ENCODE data around the gene NFIB. TPM values are rescaled to one million over a fixed set of nuclear protein-coding genes. Genes with fewer than 3 reads are reported as not detected.
A peak's percentile ranks its signal among the peaks of the same experiment; 100 is the strongest.

NFIB gene
- total RNA-seq, 2 donors from 2014 or later, result 131 to 165 TPM

GRCh38 chr9:14304259-14304658 lies 9.7 kb downstream of the NFIB start:
- no peak for DNase-seq (ENCODE audit: low spot score)
- peak overlapping the region in 1 of 2 donors; percentile 20 for H3K27ac ChIP-seq
- H3K27me3 ChIP-seq (replicated peaks; ENCODE audit: insufficient read depth), result no peaks in the 10 kb centered on the region
- no peaks in the 10 kb centered on the region for H3K9me3 ChIP-seq
- H3K4me3 ChIP-seq, result no peak overlapping the region
- WGBS, result 54% methylated on average over 3 of the region's 3 CpGs
- H3K4me1 ChIP-seq (replicated peaks), result no peaks in the 10 kb centered on the region
- no peaks in the 10 kb centered on the region for H3K36me3 ChIP-seq
- intact Hi-C loops (cut with DNase I), result no loop called here
- no peak for TF ChIP-seq POLR2A (IDR thresholded peaks at IDR 0.05)
- TF ChIP-seq POLR2AphosphoS5 (IDR thresholded peaks at IDR 0.05), result peak; percentile 45

- no peaks in the 10 kb centered on the region for H3K9me3 ChIP-seq
- no peaks in the 10 kb centered on the region for H3K27me3 ChIP-seq (replicated peaks; ENCODE audit: insufficient read depth)
- no peak for TF ChIP-seq POLR2A (IDR thresholded peaks at IDR 0.05)
- no peak for TF ChIP-seq POLR2AphosphoS5 (IDR thresholded peaks at IDR 0.05)
- TF ChIP-seq CTCF (IDR thresholded peaks at IDR 0.05), result no peak
- no peaks in the 10 kb centered on the region for H3K4me1 ChIP-seq (replicated peaks)
- H3K27ac ChIP-seq, result no peak overlapping the region
- no peak overlapping the region for H3K4me3 ChIP-seq
- intact Hi-C loops (cut with DNase I), result no loop called here
- no peak for DNase-seq (ENCODE audit: low spot score)
- 69% methylated on average over 9 of the region's 9 CpGs for WGBS
- no peaks in the 10 kb centered on the region for H3K36me3 ChIP-seq
Observed at GRCh38 chr9:14303521-14303920, 10.4 kb downstream of the NFIB start.

GRCh38 chr9:14303100-14303499 lies 10.8 kb downstream of the NFIB start:
- DNase-seq (ENCODE audit: low spot score), result no peak
- WGBS, result 68% methylated on average over 2 of the region's 2 CpGs
- TF ChIP-seq CTCF (IDR thresholded peaks at IDR 0.05) (no peak), POLR2A (IDR thresholded peaks at IDR 0.05) (no peak), POLR2AphosphoS5 (IDR thresholded peaks at IDR 0.05) (no peak)
- no peak overlapping the region for H3K4me3 ChIP-seq
- H3K27ac ChIP-seq, result no peak overlapping the region
- no peaks in the 10 kb centered on the region for H3K36me3 ChIP-seq
- H3K27me3 ChIP-seq (replicated peaks; ENCODE audit: insufficient read depth), result no peaks in the 10 kb centered on the region
- H3K9me3 ChIP-seq, result no peaks in the 10 kb centered on the region
- intact Hi-C loops (cut with DNase I), result no loop called here
- no peaks in the 10 kb centered on the region for H3K4me1 ChIP-seq (replicated peaks)

- no peak overlapping the region for H3K4me3 ChIP-seq
- TF ChIP-seq POLR2AphosphoS5 (IDR thresholded peaks at IDR 0.05), result no peak
- TF ChIP-seq CTCF (IDR thresholded peaks at IDR 0.05), result no peak
- no peak for TF ChIP-seq POLR2A (IDR thresholded peaks at IDR 0.05)
- DNase-seq (ENCODE audit: low spot score), result no peak
- H3K27ac ChIP-seq, result no peak overlapping the region
- intact Hi-C loops (cut with DNase I), result no loop called here
- no peaks in the 10 kb centered on the region for H3K36me3 ChIP-seq
- no peaks in the 10 kb centered on the region for H3K27me3 ChIP-seq (replicated peaks; ENCODE audit: insufficient read depth)
- 29% methylated on average over 4 of the region's 4 CpGs for WGBS
- H3K9me3 ChIP-seq, result no peaks in the 10 kb centered on the region
- no peaks in the 10 kb centered on the region for H3K4me1 ChIP-seq (replicated peaks)
Observed at GRCh38 chr9:14302405-14302804, 11.5 kb downstream of the NFIB start.

- no peak for TF ChIP-seq CTCF (IDR thresholded peaks at IDR 0.05)
- no peak for TF ChIP-seq POLR2A (IDR thresholded peaks at IDR 0.05)
- TF ChIP-seq POLR2AphosphoS5 (IDR thresholded peaks at IDR 0.05), result no peak
- DNase-seq (ENCODE audit: low spot score), result no peak
- Histone ChIP-seq H3K27me3 (replicated peaks; ENCODE audit: insufficient read depth) (no peaks in the 10 kb centered on the region), H3K4me3 (no peak overlapping the region), H3K36me3 (no peaks in the 10 kb centered on the region), H3K9me3 (no peaks in the 10 kb centered on the region), H3K27ac (no peak overlapping the region), H3K4me1 (replicated peaks) (no peaks in the 10 kb centered on the region)
- intact Hi-C loops (cut with DNase I), result no loop called here
- WGBS, result 23% methylated on average over 1 of the region's 1 CpG
Observed at GRCh38 chr9:14301583-14302021, 12.3 kb downstream of the NFIB start.
